H9 (cell line): ENCODE measurements around the gene AKNAD1. TPM values are rescaled to one million over a fixed set of nuclear protein-coding genes. Genes with fewer than 3 reads are reported as not detected.

Source experiments
- DNase-seq: peaks from one replicate; pipeline ENCODE4 v3.0.0-alpha.2; 2017
- H2AFZ ChIP-seq: one replicate; pipeline ENCODE4 v1.6.1; 2013; ENCODE audit warnings: mild to moderate bottlenecking, low read length, control low read depth, moderate library complexity
- H2AK5ac ChIP-seq: 2 replicates; pipeline ENCODE4 v1.6.1; 2013; ENCODE audit warnings: low read length, control low read depth, mixed read lengths; ENCODE audit not compliant: insufficient read length
- H2BK120ac ChIP-seq: one replicate; pipeline ENCODE4 v1.6.1; 2013; ENCODE audit warnings: low read depth, mild to moderate bottlenecking, low read length, control low read depth, inconsistent platforms; ENCODE audit not compliant: poor library complexity, severe bottlenecking
- H2BK12ac ChIP-seq: 2 replicates; pipeline ENCODE4 v1.6.1; 2013; ENCODE audit warnings: low read length, control low read depth, mixed read lengths, low read depth; ENCODE audit not compliant: insufficient read length
- H2BK15ac ChIP-seq: 2 replicates; pipeline ENCODE4 v1.6.1; 2013; ENCODE audit warnings: low read depth, low read length, control low read depth
- H2BK20ac ChIP-seq: one replicate; pipeline ENCODE4 v1.6.1; 2013; ENCODE audit warnings: low read depth, mild to moderate bottlenecking, low read length, control low read depth, inconsistent platforms; ENCODE audit not compliant: poor library complexity, severe bottlenecking
- H2BK5ac ChIP-seq: 2 replicates; pipeline ENCODE4 v1.6.1; 2013; ENCODE audit warnings: low read length, control low read depth, mixed read lengths; ENCODE audit not compliant: insufficient read length
- H3K14ac ChIP-seq: 2 replicates; pipeline ENCODE4 v1.6.1; 2013; ENCODE audit warnings: low read length, control low read depth; ENCODE audit not compliant: insufficient read depth
- H3K18ac ChIP-seq: 2 replicates; pipeline ENCODE4 v1.6.1; 2013; ENCODE audit warnings: low read depth, mild to moderate bottlenecking, mixed read lengths, low read length, control low read depth; ENCODE audit not compliant: insufficient read length
- H3K23ac ChIP-seq: 2 replicates; pipeline ENCODE4 v1.6.1; 2013; ENCODE audit warnings: low read length, control low read depth, mixed read lengths, low read depth; ENCODE audit not compliant: insufficient read length
- H3K23me2 ChIP-seq: 2 replicates; pipeline ENCODE4 v1.6.1; 2013; ENCODE audit warnings: low read depth, mild to moderate bottlenecking, mixed read lengths, low read length, control low read depth; ENCODE audit not compliant: insufficient read length, poor library complexity, severe bottlenecking
- H3K27ac ChIP-seq: 2 replicates; pipeline ENCODE4 v1.5.1; 2013; ENCODE audit warnings: low read length, control low read depth, mixed read lengths, low read depth; ENCODE audit not compliant: insufficient read length
- H3K27me3 ChIP-seq: 2 replicates; pipeline ENCODE4 v1.6.1; 2013; ENCODE audit warnings: low read length, control low read depth, inconsistent platforms; ENCODE audit not compliant: insufficient read depth
- H3K4ac ChIP-seq: 2 replicates; pipeline ENCODE4 v1.6.1; 2013; ENCODE audit warnings: low read depth, mild to moderate bottlenecking, control low read depth, inconsistent platforms, low read length, moderate library complexity
- H3K4me1 ChIP-seq: 2 replicates; pipeline ENCODE4 v1.6.1; 2013; ENCODE audit warnings: low read length, control low read depth, inconsistent platforms; ENCODE audit not compliant: insufficient read depth
- H3K4me2 ChIP-seq: 2 replicates; pipeline ENCODE4 v1.6.1; 2013; ENCODE audit warnings: low read length, control low read depth, mixed read lengths; ENCODE audit not compliant: insufficient read length, insufficient read depth
- H3K56ac ChIP-seq: 2 replicates; pipeline ENCODE4 v1.6.1; 2013; ENCODE audit warnings: low read depth, mild to moderate bottlenecking, mixed read lengths, low read length, control low read depth; ENCODE audit not compliant: insufficient read length
- H3K79me1 ChIP-seq: 2 replicates; pipeline ENCODE4 v1.6.1; 2013; ENCODE audit warnings: low read depth, mild to moderate bottlenecking, moderate library complexity, low read length, control low read depth, inconsistent platforms; ENCODE audit not compliant: insufficient read depth, poor library complexity, severe bottlenecking
- H3K79me2 ChIP-seq: 2 replicates; pipeline ENCODE4 v1.6.1; 2013; ENCODE audit warnings: low read length, control low read depth, inconsistent platforms; ENCODE audit not compliant: insufficient read depth
- H3K9ac ChIP-seq: 2 replicates; pipeline ENCODE4 v1.6.1; 2013; ENCODE audit warnings: low read length, control low read depth, mixed read lengths; ENCODE audit not compliant: insufficient read length; ENCODE audit errors: extremely low read depth
- H3K9me3 ChIP-seq: one replicate; pipeline ENCODE4 v1.6.1; 2013; ENCODE audit warnings: low read depth, low read length, inconsistent platforms; ENCODE audit not compliant: control insufficient read depth
- H3T11ph ChIP-seq: one replicate; pipeline ENCODE4 v1.6.1; 2013; ENCODE audit warnings: mild to moderate bottlenecking, low read length, control low read depth, inconsistent platforms
- H4K20me1 ChIP-seq: one replicate; pipeline ENCODE4 v1.6.1; 2013; ENCODE audit not compliant: control insufficient read depth, insufficient read length, insufficient read depth
- H4K5ac ChIP-seq: 2 replicates; pipeline ENCODE4 v1.6.1; 2013; ENCODE audit warnings: low read depth, mild to moderate bottlenecking, mixed read lengths, low read length, control low read depth; ENCODE audit not compliant: insufficient read length
- H4K8ac ChIP-seq: replicated peaks from 2 replicates; pipeline ENCODE4 v1.6.1; 2013; ENCODE audit warnings: low read length, control low read depth, mixed read lengths, low read depth; ENCODE audit not compliant: insufficient read length
- H4K91ac ChIP-seq: 2 replicates; pipeline ENCODE4 v1.6.1; 2013; ENCODE audit warnings: low read depth, mild to moderate bottlenecking, moderate library complexity, mixed read lengths, low read length, control low read depth; ENCODE audit not compliant: insufficient read length
- H3K27ac Mint-ChIP-seq, 3 experiments: 2 replicates in 2 of 3; 3 replicates in 1 of 3; pipeline ENCODE4 v1.8.0; 2020 to 2021; ENCODE audit warnings: mixed read lengths in 3 of 3, mild to moderate bottlenecking in 1 of 3, moderate library complexity in 1 of 3
- H3K27me3 Mint-ChIP-seq: 2 replicates; pipeline ENCODE4 v1.8.0; 2021; ENCODE audit warnings: low read depth, mild to moderate bottlenecking, moderate library complexity, mixed read lengths
- H3K36me3 Mint-ChIP-seq, 3 experiments: 2 replicates in 2 of 3; 3 replicates in 1 of 3; pipeline ENCODE4 v1.8.0; 2020 to 2021; ENCODE audit warnings: low read depth in 3 of 3, mixed read lengths in 3 of 3; ENCODE audit not compliant: insufficient read depth in 1 of 3
- H3K4me1 Mint-ChIP-seq, 2 experiments: 2 replicates each; pipeline ENCODE4 v1.8.0; 2020; ENCODE audit warnings: mixed read lengths in 2 of 2
- H3K4me3 Mint-ChIP-seq, 2 experiments: 2 replicates in 1 of 2; 3 replicates in 1 of 2; pipeline ENCODE4 v1.8.0; 2020 to 2021; ENCODE audit warnings: mild to moderate bottlenecking in 2 of 2, mixed read lengths in 2 of 2, moderate library complexity in 1 of 2
- H3K9me3 Mint-ChIP-seq, 2 experiments: 2 replicates in 1 of 2; 3 replicates in 1 of 2; pipeline ENCODE4 v1.8.0; 2020; ENCODE audit warnings: mild to moderate bottlenecking in 2 of 2, mixed read lengths in 2 of 2, moderate library complexity in 1 of 2
- CTCF ChIP-seq: fragments of 200-600 bp; sonication (generic); conservative IDR thresholded peaks from 3 replicates; pipeline ENCODE4 v1.8.0; 2021; ENCODE audit warnings: antibody characterized with exemption, mild to moderate bottlenecking
- WGBS: extraction: QIAGEN DNeasy Blood & Tissue Kit; methylation state at CpG from one replicate; pipeline ENCODE4 v1.1.7; 2013; ENCODE audit warnings: missing lambda C conversion rate, low lambda C conversion rate, mixed read lengths; ENCODE audit not compliant: insufficient read length; ENCODE audit errors: extremely low coverage; 5-methylcytosine and 5-hydroxymethylcytosine counted together
- total RNA-seq: library from RNA; stranded (reverse); gene quantifications from 2 replicates; pipeline ENCODE4 v1.2.1, GENCODE V29; 2021

Gene AKNAD1
- total RNA-seq, 1 experiment from 2014 or later: not detected

GRCh38 chr1:108803548-108803947 lies 53.3 kb downstream of the AKNAD1 start:
- Histone ChIP-seq H3K9me3 (no peaks in the 10 kb centered on the region), H3K27me3 (no peaks in the 10 kb centered on the region), H3K27ac (no peak overlapping the region), H2BK12ac (no peak overlapping the region), H3K9ac (no peak overlapping the region), H4K91ac (no peak overlapping the region), H2AFZ (no peak overlapping the region), H3K14ac (no peak overlapping the region), H3K79me1 (no peaks in the 10 kb centered on the region), H2AK5ac (no peak overlapping the region), H3K23me2 (no peaks in the 10 kb centered on the region), H4K20me1 (no peaks in the 10 kb centered on the region), H2BK20ac (no peak overlapping the region), H3K4me1 (no peaks in the 10 kb centered on the region), H3K56ac (no peak overlapping the region), H3K4ac (no peak overlapping the region), H2BK120ac (no peak overlapping the region), H4K8ac (no peak overlapping the region), H2BK5ac (no peak overlapping the region), H3K4me2 (no peak overlapping the region), H3K23ac (no peak overlapping the region), H3K79me2 (no peaks in the 10 kb centered on the region), H3K18ac (no peak overlapping the region), H2BK15ac (no peak overlapping the region), H3T11ph (no peak overlapping the region), H4K5ac (no peak overlapping the region)
- TF ChIP-seq CTCF: no peak
- WGBS: no CpG with 5 or more reads among the region's 11 CpGs
- Mint-ChIP-seq H3K27me3 (no peaks in the 10 kb centered on the region), H3K36me3 (peaks cover 4 to 40% (median 32%) of the 10 kb centered on the region in 3 experiments; a peak in 5 of 7 replicates), H3K4me3 (no peak overlapping the region), H3K9me3 (no peaks in the 10 kb centered on the region), H3K27ac (no peak overlapping the region), H3K4me1 (no peaks in the 10 kb centered on the region)
- no peak for DNase-seq
